Adrenal gland (tissue), 12 donors: Measurements from ENCODE around the gene ROPN1. TPM values are rescaled to one million over a fixed set of nuclear protein-coding genes. Genes with fewer than 3 reads are reported as not detected.
A peak's percentile ranks its signal among the peaks of the same experiment; 100 is the strongest.

Experiments
- DNase-seq, 7 donors: peaks; one replicate each; pipeline ENCODE4 v3.0.0-alpha.2; 2019 to 2020
- H3K27ac ChIP-seq, 5 donors: fragments of 200-600 bp; sonication (generic) in 4 of 5; 1 replicate in 3 of 5; 2 replicates in 2 of 5; pipeline versions ENCODE4 v1.5.1 to v1.8.0; 2016 to 2020; ENCODE audit warnings: mild to moderate bottlenecking in 1 of 5
- H3K27me3 ChIP-seq: fragments of 200-600 bp; 2 replicates; pipeline ENCODE4 v1.8.0; 2021
- H3K36me3 ChIP-seq, 2 donors: fragments of 200-600 bp; replicated peaks in 1 of 2; 1 replicate in 1 of 2; 2 replicates in 1 of 2; pipeline versions ENCODE4 v1.5.1 to v1.8.0; 2018 to 2022
- H3K4me1 ChIP-seq, 2 donors: fragments of 200-600 bp; replicated peaks in 1 of 2; 1 replicate in 1 of 2; 2 replicates in 1 of 2; pipeline versions ENCODE4 v1.5.1 to v1.8.0; 2018 to 2021
- H3K4me3 ChIP-seq, 4 donors: fragments of 200-600 bp; sonication (generic) in 3 of 4; one replicate each; pipeline ENCODE4 v1.5.1; 2016 to 2018
- H3K9me3 ChIP-seq, 3 donors: fragments of 200-600 bp; sonication (generic) in 1 of 3; replicated peaks in 1 of 3; 1 replicate in 2 of 3; 2 replicates in 1 of 3; pipeline versions ENCODE4 v1.5.1 to v1.8.0; 2016 to 2021
- POLR2A ChIP-seq, 2 donors: fragments of 450-650 bp; IDR thresholded peaks; one replicate each; pipeline ENCODE4 v1.6.1; 2017; ENCODE audit warnings: antibody characterized with exemption in 2 of 2, mild to moderate bottlenecking in 2 of 2, moderate library complexity in 1 of 2
- WGBS, 4 donors: extraction: QIAGEN DNeasy Blood & Tissue Kit in 2 of 4; methylation state at CpG; one replicate each; pipeline versions ENCODE4 v1.1.5 to v1.1.7; 2013 to 2017; 5-methylcytosine and 5-hydroxymethylcytosine counted together
- intact Hi-C, 2 donors: fragments of 100-400 bp; cut with DNase I; formaldehyde crosslinking; loops; one replicate each; pipeline versions ENCODE4 v1.14.1 to v1.15.0; 2022 to 2023
- polyA plus RNA-seq, 3 donors: library from polyadenylated mRNA; stranded (reverse); fragments of 200-250 nt in 2 of 3; fragments of 350-450 nt in 1 of 3; fragmentation: Illumina TruSeq in 1 of 3; extraction: RNeasy Lipid Tissue Mini Kit (QIAGEN cat#74804) in 1 of 3; gene quantifications; one replicate each; pipeline ENCODE4 v1.2.3, GENCODE V29; 2013 to 2014
- total RNA-seq, 9 donors: library from RNA; depleted of rRNA in 4 of 9; stranded (reverse); fragments of >200 nt in 4 of 9; fragments of 120-200 nt in 1 of 9; fragmentation: NEBNext Ultra II Directional in 1 of 9; extraction: Animal tissue kit (Norgen Biotek cat#: 25700) in 1 of 9; gene quantifications; one replicate each; pipeline versions ENCODE4 v1.1.0 to v1.2.4, GENCODE V29; 2013 to 2023
- TF ChIP-seq, protein P1 (sequence below), 6 experiments: fragments of 450-650 bp in 4 of 6; fragments of 200-600 bp in 2 of 6; sonication (generic) in 1 of 6; IDR thresholded peaks; 1 replicate in 5 of 6; 2 replicates in 1 of 6; pipeline versions ENCODE4 v1.5.1 to v1.8.0; 2016 to 2021; ENCODE audit warnings: antibody characterized with exemption in 6 of 6, mild to moderate bottlenecking in 2 of 6, moderate library complexity in 1 of 6
- donor health status: healthy with polysubstance abuse.
- donor health status: Bipolar disorder and iron deficiency.
- donor health status: DM: yes; HTN: yes; CAD: no.
- donor health status: DM: no; HTN: no; CAD: no.
- donor health status: DM: no; HTN: no; CAD: no.
- donor health status: DM: yes; HTN: yes; CAD: no.

The ROPN1 gene
- total and polyA plus RNA-seq, 12 donors: not detected

DNA sequence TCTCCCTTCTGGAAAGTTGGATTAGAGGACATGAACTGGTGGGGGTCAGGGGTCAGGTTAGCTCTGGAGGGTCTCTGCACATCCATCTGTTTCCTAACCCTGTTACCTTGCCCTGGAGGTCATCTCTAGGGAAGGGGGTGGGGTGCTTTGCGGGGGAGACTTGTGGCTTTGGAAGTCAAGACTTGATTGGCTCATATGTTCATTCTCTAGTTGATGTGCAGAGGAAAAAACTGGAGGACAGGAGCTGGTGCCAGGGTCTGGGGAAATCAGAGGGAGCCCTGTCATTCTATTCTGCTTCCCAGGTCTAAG, 42.9 kb upstream of the ROPN1 start:
- peak in 1 of 7 donors; percentile 16 for DNase-seq

DNA sequence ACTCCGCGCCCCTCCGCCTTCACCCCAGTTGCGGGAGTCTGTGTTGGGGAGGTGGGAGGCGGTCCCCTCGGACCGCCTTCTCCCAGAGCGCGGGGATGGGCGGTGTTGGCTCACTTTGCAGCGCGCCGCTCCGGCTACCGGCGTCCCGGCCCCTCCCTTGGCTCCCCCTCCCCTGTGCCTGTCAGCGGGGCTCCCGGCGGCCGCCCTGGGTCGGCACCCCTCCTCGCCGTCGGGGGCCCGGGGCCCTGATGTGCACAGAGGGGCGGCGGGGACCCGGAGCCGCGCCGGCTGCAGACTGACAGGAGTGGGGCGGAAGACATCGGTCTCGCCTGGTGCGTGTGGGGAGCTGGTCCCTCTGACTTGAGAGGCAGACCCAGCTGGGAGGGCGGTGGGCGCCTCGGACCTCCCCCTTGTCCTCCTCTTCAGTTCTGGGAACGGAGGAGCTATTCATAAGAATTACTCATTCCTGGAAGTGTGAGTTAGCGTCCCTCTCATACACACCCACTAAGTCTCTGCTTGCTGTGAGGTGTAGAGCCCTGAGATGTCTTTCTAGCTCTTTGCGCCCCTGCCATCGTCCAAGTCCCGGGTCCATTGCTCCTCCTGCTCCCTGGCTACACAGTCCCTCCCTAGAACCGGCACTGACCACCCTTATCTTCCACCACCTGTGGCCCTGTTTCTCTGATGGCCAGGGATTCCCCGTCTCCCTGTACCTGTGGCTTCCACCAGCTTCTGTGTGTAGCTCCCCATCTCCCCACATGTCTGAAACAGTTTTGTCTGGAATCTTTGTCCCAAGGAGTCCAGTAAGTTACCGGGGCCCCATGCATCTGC, 42.3 kb upstream of the ROPN1 start:
- H3K4me3 ChIP-seq: peak overlapping the region; percentile 46 to 92 (median 76)
- peaks cover 0 to 15% of the 10 kb centered on the region in 2 donors for H3K4me1 ChIP-seq
- H3K36me3 ChIP-seq: no peaks in the 10 kb centered on the region
- WGBS, 4 donors: 4 to 7% (median 4%) methylated on average over 8 to 47 of the region's 47 CpGs
- peaks cover 2% of the 10 kb centered on the region for H3K27me3 ChIP-seq
- peak in 6 of 7 donors; percentile 17 to 35 (median 29) for DNase-seq
- TF ChIP-seq, protein P1, sequence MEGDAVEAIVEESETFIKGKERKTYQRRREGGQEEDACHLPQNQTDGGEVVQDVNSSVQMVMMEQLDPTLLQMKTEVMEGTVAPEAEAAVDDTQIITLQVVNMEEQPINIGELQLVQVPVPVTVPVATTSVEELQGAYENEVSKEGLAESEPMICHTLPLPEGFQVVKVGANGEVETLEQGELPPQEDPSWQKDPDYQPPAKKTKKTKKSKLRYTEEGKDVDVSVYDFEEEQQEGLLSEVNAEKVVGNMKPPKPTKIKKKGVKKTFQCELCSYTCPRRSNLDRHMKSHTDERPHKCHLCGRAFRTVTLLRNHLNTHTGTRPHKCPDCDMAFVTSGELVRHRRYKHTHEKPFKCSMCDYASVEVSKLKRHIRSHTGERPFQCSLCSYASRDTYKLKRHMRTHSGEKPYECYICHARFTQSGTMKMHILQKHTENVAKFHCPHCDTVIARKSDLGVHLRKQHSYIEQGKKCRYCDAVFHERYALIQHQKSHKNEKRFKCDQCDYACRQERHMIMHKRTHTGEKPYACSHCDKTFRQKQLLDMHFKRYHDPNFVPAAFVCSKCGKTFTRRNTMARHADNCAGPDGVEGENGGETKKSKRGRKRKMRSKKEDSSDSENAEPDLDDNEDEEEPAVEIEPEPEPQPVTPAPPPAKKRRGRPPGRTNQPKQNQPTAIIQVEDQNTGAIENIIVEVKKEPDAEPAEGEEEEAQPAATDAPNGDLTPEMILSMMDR (IDR thresholded peaks at IDR 0.05): no peak
- TF ChIP-seq POLR2A (IDR thresholded peaks at IDR 0.05): no peak
- peak overlapping the region in 3 of 5 donors; percentile 91 to 96 (median 93) for H3K27ac ChIP-seq
- H3K9me3 ChIP-seq: no peaks in the 10 kb centered on the region
- intact Hi-C loops: loop anchor here in 1 of 2 donors (5.0 kb wide), 1 partner anchor 43 kb away; no protein-coding TSS in a partner anchor

More for the DNA sequence above, 42.9 kb upstream of the ROPN1 start:
- peaks cover 0 to 15% of the 10 kb centered on the region in 2 donors for H3K4me1 ChIP-seq
- WGBS, 4 donors: 29 to 65% (median 43%) methylated on average over 1 of the region's 1 CpG
- H3K9me3 ChIP-seq: no peaks in the 10 kb centered on the region
- no peak for TF ChIP-seq POLR2A (IDR thresholded peaks at IDR 0.05)
- TF ChIP-seq, protein P1 (IDR thresholded peaks at IDR 0.05): no peak
- no peaks in the 10 kb centered on the region for H3K27me3 ChIP-seq
- H3K36me3 ChIP-seq: no peaks in the 10 kb centered on the region
- H3K4me3 ChIP-seq: peak overlapping the region in 1 of 4 donors; percentile 83
- H3K27ac ChIP-seq: no peak overlapping the region
- intact Hi-C loops: loop anchor here in 1 of 2 donors (5.0 kb wide), 1 partner anchor 43 kb away; no protein-coding TSS in a partner anchor

DNA sequence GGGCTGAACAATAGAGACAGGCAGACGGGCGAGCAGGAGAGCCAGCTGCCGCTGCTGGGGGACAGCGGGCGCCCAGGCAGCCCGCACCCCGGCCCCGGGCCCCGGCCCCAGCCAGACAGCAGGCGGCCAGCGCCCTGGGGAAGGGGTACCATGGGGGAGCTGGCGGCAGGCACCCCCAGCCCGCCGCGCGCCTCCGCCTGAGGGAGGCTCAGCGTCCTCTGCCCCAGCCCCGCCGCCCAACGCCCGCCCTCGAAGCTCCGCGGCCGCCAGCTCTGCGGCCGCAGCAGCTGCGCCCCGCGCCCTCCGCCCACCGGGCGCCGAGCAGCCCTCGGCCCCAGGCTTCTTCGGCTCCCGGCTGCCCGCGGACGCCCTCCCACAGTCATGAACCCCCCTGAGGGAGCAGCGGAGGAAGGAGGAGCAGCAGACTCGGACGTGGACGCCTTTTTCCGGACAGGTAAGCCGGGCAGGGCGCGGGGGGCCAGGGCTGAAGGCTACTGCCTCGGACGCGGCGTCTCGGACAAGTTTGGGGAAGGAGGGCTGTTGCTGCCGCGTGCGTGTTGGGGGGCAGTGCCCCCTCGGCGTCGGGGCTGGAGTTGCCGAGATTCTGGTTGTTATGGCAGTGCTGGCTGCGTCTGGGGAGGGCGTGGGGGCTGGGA, 41.6 kb upstream of the ROPN1 start, which contains the start of gene KALRN:
Gene KALRN (plus strand): TSS at position 10 of the 656 bp plus-strand sequence.
- H3K27me3 ChIP-seq: peaks cover 4% of the 10 kb centered on the region
- H3K9me3 ChIP-seq: no peaks in the 10 kb centered on the region
- H3K36me3 ChIP-seq: no peaks in the 10 kb centered on the region
- H3K27ac ChIP-seq: peak within 1 kb of the TSS; percentile 82 to 96 (median 93)
- 0 to 1% (median 0%) methylated on average over 3 to 62 of the region's 63 CpGs for WGBS, 4 donors
- DNase-seq: peak in 4 of 7 donors; percentile 14 to 36 (median 27)
- peak within 1 kb of the TSS; percentile 46 to 92 (median 76) for H3K4me3 ChIP-seq
- intact Hi-C loops: loop anchor here in 1 of 2 donors (5.0 kb wide), 1 partner anchor 44 kb away; no protein-coding TSS in a partner anchor
- TF ChIP-seq POLR2A (IDR thresholded peaks at IDR 0.05): peak; percentile 29 to 52
- TF ChIP-seq, protein P1 (IDR thresholded peaks at IDR 0.05): peak in 1 of 6 experiments; percentile 17
- H3K4me1 ChIP-seq: peaks cover 0 to 15% of the 10 kb centered on the region in 2 donors

DNA sequence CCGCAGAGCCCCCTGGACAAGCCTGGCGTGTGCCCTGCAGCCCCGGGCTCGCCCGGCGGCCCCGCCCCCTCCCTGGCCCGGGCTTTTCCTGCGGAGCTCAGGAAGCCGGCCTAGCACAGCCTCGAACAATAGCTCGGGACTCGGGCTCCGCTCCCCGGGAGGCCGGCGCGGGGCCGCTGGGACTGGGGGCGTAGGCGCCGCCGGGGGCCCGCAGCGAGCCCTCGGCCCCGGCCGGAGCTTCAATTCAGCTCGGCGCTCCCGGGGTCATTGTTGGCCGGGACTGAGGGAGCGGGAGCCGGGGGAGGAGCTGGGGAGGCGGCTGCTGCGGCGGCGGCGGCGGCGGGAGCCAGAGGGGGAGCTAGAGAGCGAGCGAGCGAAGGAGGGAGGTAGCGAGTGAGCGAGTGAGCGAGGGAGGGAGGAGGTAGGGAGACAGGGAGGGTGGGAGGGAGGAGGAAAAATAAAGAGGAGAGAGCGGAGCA, 41.0 kb upstream of the ROPN1 start:
- TF ChIP-seq POLR2A (IDR thresholded peaks at IDR 0.05): peak in 1 of 2 donors; percentile 69
- TF ChIP-seq, protein P1 (IDR thresholded peaks at IDR 0.05): peak; percentile 43 to 73 (median 64)
- peak overlapping the region; percentile 82 to 96 (median 93) for H3K27ac ChIP-seq
- intact Hi-C loops: loop anchor here in 1 of 2 donors (5.0 kb wide), 1 partner anchor 44 kb away; no protein-coding TSS in a partner anchor
- DNase-seq: peak; percentile 85 to 93 (median 89)
- 0 to 1% (median 0%) methylated on average over 8 to 48 of the region's 48 CpGs for WGBS, 4 donors
- peaks cover 4% of the 10 kb centered on the region for H3K27me3 ChIP-seq
- H3K36me3 ChIP-seq: no peaks in the 10 kb centered on the region
- H3K4me3 ChIP-seq: peak overlapping the region; percentile 7 to 83 (median 36)
- no peaks in the 10 kb centered on the region for H3K9me3 ChIP-seq
- H3K4me1 ChIP-seq: peaks cover 0 to 15% of the 10 kb centered on the region in 2 donors
